PC-9 (cell line): ENCODE data around the gene SH3GL3. TPM values are rescaled to one million over a fixed set of nuclear protein-coding genes. Genes with fewer than 3 reads are reported as not detected.

Source experiments
- BruUV-seq: library from RNA; stranded (reverse); fragments of 400-500 nt; replicated peaks from 2 replicates; lab custom pipeline; 2021; lab: Mats Ljungman, UMichigan
- CTCF ChIA-PET: fragments of 300-600 bp; sonication (Branson Sonifier 250); formaldehyde crosslinking; loops from one replicate; lab custom pipeline; 2022; ENCODE audit warnings: antibody characterized with exemption; lab: Charles Lee
- POLR2A ChIA-PET: fragments of 300-600 bp; sonication (Branson Sonifier 250); formaldehyde crosslinking; loops from one replicate; lab custom pipeline; 2022; ENCODE audit warnings: antibody characterized with exemption; ENCODE audit not compliant: unreplicated experiment; lab: Charles Lee
- DNase-seq, 2 experiments: peaks; one replicate each; pipeline versions ENCODE4 v3.0.0 to v3.0.0-alpha.2; 2015 to 2022; ENCODE audit warnings: mixed read lengths in 1 of 2
- H2AFZ ChIP-seq: fragments of 200-600 bp; sonication (generic); 2 replicates; pipeline ENCODE4 v1.8.1; 2017; ENCODE audit warnings: antibody characterized with exemption
- H3F3A ChIP-seq: fragments of 200-600 bp; sonication (generic); 2 replicates; pipeline ENCODE4 v1.8.1; 2017; ENCODE audit warnings: antibody characterized with exemption, mild to moderate bottlenecking, low read depth; ENCODE audit not compliant: insufficient read depth
- H3K27ac ChIP-seq: fragments of 200-600 bp; sonication (generic); 2 replicates; pipeline ENCODE4 v1.6.1; 2016; ENCODE audit warnings: mixed run types
- H3K27me3 ChIP-seq: fragments of 200-600 bp; sonication (generic); 2 replicates; pipeline ENCODE4 v1.6.1; 2016; ENCODE audit warnings: low read depth, mixed run types; ENCODE audit not compliant: insufficient read depth
- H3K36me3 ChIP-seq: fragments of 200-600 bp; sonication (generic); 2 replicates; pipeline ENCODE4 v1.6.1; 2016; ENCODE audit warnings: low read depth, mixed run types
- H3K4me1 ChIP-seq: fragments of 200-600 bp; sonication (generic); replicated peaks from 2 replicates; pipeline ENCODE4 v1.6.1; 2016; ENCODE audit warnings: mixed run types; ENCODE audit not compliant: insufficient read depth
- H3K4me2 ChIP-seq: fragments of 200-600 bp; sonication (generic); 2 replicates; pipeline ENCODE4 v1.6.1; 2017; ENCODE audit warnings: mixed run types
- H3K4me3 ChIP-seq: fragments of 200-600 bp; sonication (generic); 2 replicates; pipeline ENCODE4 v1.6.1; 2016; ENCODE audit warnings: mixed run types
- H3K79me2 ChIP-seq: fragments of 200-600 bp; sonication (generic); 2 replicates; pipeline ENCODE4 v1.6.1; 2017; ENCODE audit warnings: low read depth, mixed run types
- H3K9me2 ChIP-seq: fragments of 200-600 bp; sonication (generic); 2 replicates; pipeline ENCODE4 v1.8.1; 2017; ENCODE audit warnings: mild to moderate bottlenecking; ENCODE audit not compliant: insufficient read depth
- H3K9me3 ChIP-seq: fragments of 200-600 bp; sonication (generic); 2 replicates; pipeline ENCODE4 v1.8.1; 2016; ENCODE audit warnings: low read depth; ENCODE audit not compliant: insufficient read depth
- H4K20me1 ChIP-seq: fragments of 200-600 bp; sonication (generic); 2 replicates; pipeline ENCODE4 v1.8.1; 2017; ENCODE audit not compliant: insufficient read depth
- CTCF ChIP-seq: fragments of 200-600 bp; sonication (generic); conservative IDR thresholded peaks from 2 replicates; pipeline ENCODE4 v1.6.1; 2017; ENCODE audit warnings: mixed run types, antibody characterized with exemption, mild to moderate bottlenecking, moderate library complexity
- EZH2 ChIP-seq: fragments of 200-600 bp; sonication (generic); IDR thresholded peaks from 2 replicates; pipeline ENCODE4 v1.8.0; 2017; ENCODE audit warnings: antibody characterized with exemption, low read depth
- intact Hi-C: fragments of 100-400 bp; cut with micrococcal nuclease; formaldehyde crosslinking; loops from one replicate; pipeline ENCODE4 v1.10.0; 2022; ENCODE audit not compliant: unreplicated experiment
- total RNA-seq: library from RNA; stranded (reverse); gene quantifications from 2 replicates; pipeline ENCODE4 v1.2.3, GENCODE V29; 2021

SH3GL3 gene
- total RNA-seq, 1 experiment from 2014 or later: 0.22 TPM

- H3K79me2 ChIP-seq: no peaks in the 10 kb centered on the region
- H3F3A ChIP-seq: no peaks in the 10 kb centered on the region
- H3K4me3 ChIP-seq: no peak overlapping the region
- TF ChIP-seq EZH2 (no peak), CTCF (no peak)
- POLR2A ChIA-PET: no interaction called here
- intact Hi-C loops: loop anchor here (10.0 kb wide), 1 partner anchor 93 kb away; no protein-coding TSS in a partner anchor
- CTCF ChIA-PET: no interaction called here
- H4K20me1 ChIP-seq: no peaks in the 10 kb centered on the region
- H2AFZ ChIP-seq: no peak overlapping the region
- no peaks in the 10 kb centered on the region for H3K4me1 ChIP-seq
- H3K27ac ChIP-seq: no peak overlapping the region
- no peaks in the 10 kb centered on the region for H3K9me3 ChIP-seq
- no peaks in the 10 kb centered on the region for H3K36me3 ChIP-seq
- BruUV-seq: no TSS peak
- DNase-seq: no peak
- H3K9me2 ChIP-seq: no peaks in the 10 kb centered on the region
- peaks cover 9% of the 10 kb centered on the region; the same call in 1 of the 2 replicates for H3K27me3 ChIP-seq
- H3K4me2 ChIP-seq: no peak overlapping the region
Observed at GRCh38 chr15:83651541-83651940, 204.4 kb downstream of the SH3GL3 start.

DNA sequence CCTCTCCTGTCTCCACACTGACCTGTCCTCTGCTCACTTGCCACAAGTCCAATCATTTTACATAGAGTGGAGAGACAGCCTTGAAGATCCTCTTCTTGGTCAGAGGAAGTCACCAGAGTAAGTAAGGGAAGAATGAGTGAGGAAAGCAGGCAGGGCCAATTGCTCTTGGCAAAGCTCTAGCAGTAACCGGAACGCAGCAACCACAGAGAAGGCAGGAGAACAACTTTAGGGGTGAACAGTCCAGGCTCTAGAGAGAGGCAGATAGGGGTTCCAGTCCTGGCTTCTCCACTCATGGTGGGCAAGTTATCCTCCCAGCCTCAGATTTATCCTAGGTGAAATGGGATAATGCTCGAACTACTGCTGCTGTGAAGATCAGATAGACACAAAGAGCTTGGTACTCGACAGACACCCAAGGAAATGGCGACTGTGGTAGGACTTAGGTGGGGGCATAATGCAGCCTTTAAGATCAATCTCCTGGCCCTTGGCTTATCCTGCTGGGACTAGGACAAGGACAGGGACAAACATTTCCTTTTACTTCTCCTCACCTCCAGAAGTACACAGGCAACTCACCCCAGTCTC, 205.6 kb downstream of the SH3GL3 start:
- ChIA-PET CTCF (no interaction called here), POLR2A (no interaction called here)
- no peak for DNase-seq
- TF ChIP-seq CTCF (no peak), EZH2 (no peak)
- 0 out of 2 replicates have a peak, but pooled peaks cover 3% of the 10 kb centered on the region for H3K27me3 ChIP-seq
- no peaks in the 10 kb centered on the region for H3K36me3 ChIP-seq
- H3K9me2 ChIP-seq: no peaks in the 10 kb centered on the region
- no peaks in the 10 kb centered on the region for H3K4me1 ChIP-seq
- H3K4me2 ChIP-seq: no peak overlapping the region
- no peak overlapping the region for H2AFZ ChIP-seq
- no peaks in the 10 kb centered on the region for H3K9me3 ChIP-seq
- intact Hi-C loops: loop anchor here (10.0 kb wide), 1 partner anchor 92 kb away; no protein-coding TSS in a partner anchor
- H3K79me2 ChIP-seq: no peaks in the 10 kb centered on the region
- H3K4me3 ChIP-seq: no peak overlapping the region
- H3K27ac ChIP-seq: no peak overlapping the region
- no TSS peak for BruUV-seq
- H3F3A ChIP-seq: no peaks in the 10 kb centered on the region
- H4K20me1 ChIP-seq: no peaks in the 10 kb centered on the region

DNA sequence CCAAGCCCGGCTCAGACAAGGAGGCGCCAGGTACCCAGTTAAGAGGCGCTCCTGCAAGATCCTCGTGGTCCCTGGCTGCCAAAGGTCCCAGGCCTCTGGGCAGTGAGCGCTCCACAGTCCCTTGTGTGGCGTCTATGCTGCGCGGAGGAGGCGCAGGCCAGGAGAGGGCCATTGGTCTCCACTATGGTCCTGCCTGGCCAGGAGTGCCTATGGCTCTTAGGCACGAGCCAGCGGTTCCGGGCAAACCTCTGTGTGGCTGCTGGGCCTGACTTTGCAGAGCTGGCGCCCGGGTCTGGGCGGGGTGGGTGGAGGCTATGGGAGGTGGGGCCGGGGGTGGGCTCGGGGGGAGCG, 206.1 kb downstream of the SH3GL3 start:
- no peak overlapping the region for H3K4me2 ChIP-seq

More for the DNA sequence above, 206.1 kb downstream of the SH3GL3 start:
- Histone ChIP-seq H3K27me3 (0 out of 2 replicates have a peak, but pooled peaks cover 2% of the 10 kb centered on the region), H3K4me1 (no peaks in the 10 kb centered on the region), H3K9me2 (no peaks in the 10 kb centered on the region), H3F3A (no peaks in the 10 kb centered on the region), H2AFZ (no peak overlapping the region), H3K9me3 (no peaks in the 10 kb centered on the region), H3K36me3 (no peaks in the 10 kb centered on the region), H3K79me2 (no peaks in the 10 kb centered on the region), H3K27ac (no peak overlapping the region), H4K20me1 (no peaks in the 10 kb centered on the region), H3K4me3 (no peak overlapping the region)
- ChIA-PET CTCF (no interaction called here), POLR2A (no interaction called here)
- intact Hi-C loops: loop anchor here (10.0 kb wide), 1 partner anchor 92 kb away; no protein-coding TSS in a partner anchor
- DNase-seq: no peak
- no TSS peak for BruUV-seq
- TF ChIP-seq EZH2 (no peak), CTCF (no peak)
